HepG2 (cell line): ENCODE data around the gene RPS6KL1. TPM values are rescaled to one million over a fixed set of nuclear protein-coding genes. Genes with fewer than 3 reads are reported as not detected.

Experiments
- CHD4 ChIP-seq: fragments of 200-600 bp; sonication (generic); IDR thresholded peaks from 2 replicates; pipeline ENCODE4 v1.7.0; 2017; ENCODE audit warnings: mild to moderate bottlenecking, low read length, borderline replicate concordance
- GPN1 ChIP-seq: sonication (generic); formaldehyde crosslinking; IDR thresholded peaks from 2 replicates; pipeline ENCODE4 v1.5.1; 2020; ENCODE audit warnings: missing genetic modification reagents, borderline replicate concordance
- HDAC6 ChIP-seq: fragments of 200-600 bp; sonication (generic); IDR thresholded peaks from 2 replicates; pipeline ENCODE4 v1.7.0; 2017; ENCODE audit warnings: mild to moderate bottlenecking, antibody characterized with exemption, low read length, low read depth
- MAZ ChIP-seq, 2 experiments: sonication (generic) in 1 of 2; formaldehyde crosslinking in 1 of 2; IDR thresholded peaks; 2 replicates each; pipeline versions ENCODE4 v1.5.0 to v1.6.1; 2012 to 2020; ENCODE audit warnings: low read depth in 2 of 2, mild to moderate bottlenecking in 2 of 2, borderline replicate concordance in 1 of 2, improper control_type of control experiment in 1 of 2, low read length in 1 of 2, missing genetic modification reagents in 1 of 2, moderate library complexity in 1 of 2
- POLR2A ChIP-seq, 2 experiments: IDR thresholded peaks; 2 replicates each; pipeline ENCODE4 v1.6.1; 2011; ENCODE audit warnings: low read depth in 2 of 2, low read length in 2 of 2, mild to moderate bottlenecking in 1 of 2, moderate library complexity in 1 of 2; ENCODE audit not compliant: insufficient read depth in 1 of 2
- RFX1 ChIP-seq: fragments of 450-650 bp; IDR thresholded peaks from 2 replicates; pipeline ENCODE4 v1.6.1; 2017
- SNAPC5 ChIP-seq: sonication (generic); formaldehyde crosslinking; IDR thresholded peaks from 2 replicates; pipeline ENCODE4 v1.8.1; 2023; ENCODE audit warnings: mild to moderate bottlenecking, missing genetic modification reagents, borderline replicate concordance
- XRCC5 ChIP-seq: fragments of 200-400 bp; formaldehyde crosslinking; optimal IDR thresholded peaks from 2 replicates; pipeline ENCODE3; 2017; ENCODE audit warnings: mild to moderate bottlenecking, low read length
- ZBTB26 ChIP-seq: IDR thresholded peaks from 2 replicates; pipeline ENCODE4 v1.6.1; 2016; ENCODE audit warnings: missing compliant biosample characterization, missing genetic modification reagents, borderline replicate concordance
- ZBTB7B ChIP-seq: sonication (generic); formaldehyde crosslinking; IDR thresholded peaks from 2 replicates; pipeline ENCODE4 v1.4.0; 2020; ENCODE audit warnings: missing genetic modification reagents
- ZNF12 ChIP-seq: sonication (generic); formaldehyde crosslinking; IDR thresholded peaks from 2 replicates; pipeline ENCODE4 v1.5.0; 2020; ENCODE audit warnings: missing genetic modification reagents
- ZNF256 ChIP-seq: sonication (generic); formaldehyde crosslinking; conservative IDR thresholded peaks from 2 replicates; pipeline ENCODE4 v1.4.0; 2020; ENCODE audit warnings: missing genetic modification reagents
- ZNF264 ChIP-seq: sonication (generic); formaldehyde crosslinking; IDR thresholded peaks from 2 replicates; pipeline ENCODE4 v1.4.0; 2020; ENCODE audit warnings: missing genetic modification reagents
- ZNF317 ChIP-seq: sonication (generic); formaldehyde crosslinking; IDR thresholded peaks from 2 replicates; pipeline ENCODE4 v1.5.0; 2020; ENCODE audit warnings: mild to moderate bottlenecking, missing genetic modification reagents
- ZNF33A ChIP-seq: sonication (generic); formaldehyde crosslinking; IDR thresholded peaks from 2 replicates; pipeline ENCODE4 v1.5.1; 2020; ENCODE audit warnings: missing genetic modification reagents, mild to moderate bottlenecking, moderate library complexity, borderline replicate concordance
- ZNF720 ChIP-seq: sonication (generic); formaldehyde crosslinking; IDR thresholded peaks from 2 replicates; pipeline ENCODE4 v1.4.0; 2020; ENCODE audit warnings: missing genetic modification reagents
- polyA plus RNA-seq, 8 experiments: library from polyadenylated mRNA; depleted of rRNA in 3 of 8; stranded (reverse) in 7 of 8; unstranded in 1 of 8; fragments of >200 nt; fragmentation: Illumina TruSeq in 4 of 8; extraction: Trizol in 4 of 8; gene quantifications; 2 replicates each; pipeline versions ENCODE4 v1.2.1 to v1.2.3, GENCODE V29; 2011 to 2016; ENCODE audit warnings: low read depth in 4 of 8, missing spikeins in 1 of 8, mixed read lengths in 1 of 8; ENCODE audit not compliant: insufficient read depth in 1 of 8
- total RNA-seq, 5 experiments: library from RNA; depleted of rRNA; stranded (reverse); fragments of >200 nt; fragmentation: Illumina TruSeq; extraction: Trizol; gene quantifications; 2 replicates each; pipeline ENCODE4 v1.2.3, GENCODE V29; 2016; ENCODE audit warnings: low read depth in 1 of 5
- TF ChIP-seq, protein P1 (sequence below), 2 experiments: sonication (generic) in 1 of 2; formaldehyde crosslinking in 1 of 2; IDR thresholded peaks; 2 replicates each; pipeline versions ENCODE4 v1.5.1 to v1.6.1; 2011 to 2020; ENCODE audit warnings: borderline replicate concordance in 1 of 2, low read depth in 1 of 2, low read length in 1 of 2, mild to moderate bottlenecking in 1 of 2, missing genetic modification reagents in 1 of 2, moderate library complexity in 1 of 2
- TF ChIP-seq, protein P2 (sequence below): sonication (generic); formaldehyde crosslinking; IDR thresholded peaks from 2 replicates; pipeline ENCODE4 v1.5.0; 2020; ENCODE audit warnings: mild to moderate bottlenecking, missing genetic modification reagents
- TF ChIP-seq, protein P3 (sequence below): sonication (generic); formaldehyde crosslinking; IDR thresholded peaks from 2 replicates; pipeline ENCODE4 v1.4.0; 2020; ENCODE audit warnings: missing genetic modification reagents, borderline replicate concordance
- TF ChIP-seq, protein P4 (sequence below): sonication (generic); formaldehyde crosslinking; IDR thresholded peaks from 2 replicates; pipeline ENCODE4 v1.4.0; 2020; ENCODE audit warnings: mild to moderate bottlenecking, missing genetic modification reagents

Gene RPS6KL1
- total and polyA plus RNA-seq, 2 of the 13 experiments (the other 11 are each of a cell fraction or from before 2014, with no cell fraction given) = 6.5 to 11.5 TPM

GRCh38 chr14:74951443-74952179 is 28.6 kb upstream of the RPS6KL1 start (continued):
- TF ChIP-seq, protein P1, sequence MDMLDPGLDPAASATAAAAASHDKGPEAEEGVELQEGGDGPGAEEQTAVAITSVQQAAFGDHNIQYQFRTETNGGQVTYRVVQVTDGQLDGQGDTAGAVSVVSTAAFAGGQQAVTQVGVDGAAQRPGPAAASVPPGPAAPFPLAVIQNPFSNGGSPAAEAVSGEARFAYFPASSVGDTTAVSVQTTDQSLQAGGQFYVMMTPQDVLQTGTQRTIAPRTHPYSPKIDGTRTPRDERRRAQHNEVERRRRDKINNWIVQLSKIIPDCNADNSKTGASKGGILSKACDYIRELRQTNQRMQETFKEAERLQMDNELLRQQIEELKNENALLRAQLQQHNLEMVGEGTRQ (IDR thresholded peaks at IDR 0.05; ENCODE audit: low read depth, low read length) = no peak
- TF ChIP-seq, protein P1 (CRISPR knock-in tag; IDR thresholded peaks at IDR 0.05; ENCODE audit: borderline replicate concordance) = no peak
- no peak for TF ChIP-seq ZNF264 (CRISPR knock-in tag)
- no peak for TF ChIP-seq ZNF12 (CRISPR knock-in tag)
- TF ChIP-seq GPN1 = no peak
- no peak for TF ChIP-seq POLR2A (IDR thresholded peaks at IDR 0.05; ENCODE audit: insufficient read depth in 1 of 2, low read depth in 2 of 2, low read length in 2 of 2)
- no peak for TF ChIP-seq CHD4
- no peak for TF ChIP-seq ZNF256 (CRISPR knock-in tag)
- no peak; the same call in 1 of the 2 replicates for TF ChIP-seq ZNF317 (CRISPR knock-in tag)
- no peak for TF ChIP-seq MAZ (IDR thresholded peaks at IDR 0.05; ENCODE audit: borderline replicate concordance, low read depth, low read length)
- TF ChIP-seq MAZ (CRISPR knock-in tag; IDR thresholded peaks at IDR 0.05; ENCODE audit: low read depth) = no peak
- no peak for TF ChIP-seq SNAPC5 (CRISPR knock-in tag)
- TF ChIP-seq ZNF33A (CRISPR knock-in tag) = no peak
- TF ChIP-seq, protein P2, sequence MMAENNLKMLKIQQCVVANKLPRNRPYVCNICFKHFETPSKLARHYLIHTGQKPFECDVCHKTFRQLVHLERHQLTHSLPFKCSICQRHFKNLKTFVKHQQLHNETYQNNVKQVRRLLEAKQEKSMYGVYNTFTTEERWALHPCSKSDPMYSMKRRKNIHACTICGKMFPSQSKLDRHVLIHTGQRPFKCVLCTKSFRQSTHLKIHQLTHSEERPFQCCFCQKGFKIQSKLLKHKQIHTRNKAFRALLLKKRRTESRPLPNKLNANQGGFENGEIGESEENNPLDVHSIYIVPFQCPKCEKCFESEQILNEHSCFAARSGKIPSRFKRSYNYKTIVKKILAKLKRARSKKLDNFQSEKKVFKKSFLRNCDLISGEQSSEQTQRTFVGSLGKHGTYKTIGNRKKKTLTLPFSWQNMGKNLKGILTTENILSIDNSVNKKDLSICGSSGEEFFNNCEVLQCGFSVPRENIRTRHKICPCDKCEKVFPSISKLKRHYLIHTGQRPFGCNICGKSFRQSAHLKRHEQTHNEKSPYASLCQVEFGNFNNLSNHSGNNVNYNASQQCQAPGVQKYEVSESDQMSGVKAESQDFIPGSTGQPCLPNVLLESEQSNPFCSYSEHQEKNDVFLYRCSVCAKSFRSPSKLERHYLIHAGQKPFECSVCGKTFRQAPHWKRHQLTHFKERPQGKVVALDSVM (CRISPR knock-in tag) = no peak
- TF ChIP-seq HDAC6 = no peak
- TF ChIP-seq RFX1 = no peak
- TF ChIP-seq ZBTB26 (CRISPR knock-in tag) = no peak
- TF ChIP-seq, protein P3, sequence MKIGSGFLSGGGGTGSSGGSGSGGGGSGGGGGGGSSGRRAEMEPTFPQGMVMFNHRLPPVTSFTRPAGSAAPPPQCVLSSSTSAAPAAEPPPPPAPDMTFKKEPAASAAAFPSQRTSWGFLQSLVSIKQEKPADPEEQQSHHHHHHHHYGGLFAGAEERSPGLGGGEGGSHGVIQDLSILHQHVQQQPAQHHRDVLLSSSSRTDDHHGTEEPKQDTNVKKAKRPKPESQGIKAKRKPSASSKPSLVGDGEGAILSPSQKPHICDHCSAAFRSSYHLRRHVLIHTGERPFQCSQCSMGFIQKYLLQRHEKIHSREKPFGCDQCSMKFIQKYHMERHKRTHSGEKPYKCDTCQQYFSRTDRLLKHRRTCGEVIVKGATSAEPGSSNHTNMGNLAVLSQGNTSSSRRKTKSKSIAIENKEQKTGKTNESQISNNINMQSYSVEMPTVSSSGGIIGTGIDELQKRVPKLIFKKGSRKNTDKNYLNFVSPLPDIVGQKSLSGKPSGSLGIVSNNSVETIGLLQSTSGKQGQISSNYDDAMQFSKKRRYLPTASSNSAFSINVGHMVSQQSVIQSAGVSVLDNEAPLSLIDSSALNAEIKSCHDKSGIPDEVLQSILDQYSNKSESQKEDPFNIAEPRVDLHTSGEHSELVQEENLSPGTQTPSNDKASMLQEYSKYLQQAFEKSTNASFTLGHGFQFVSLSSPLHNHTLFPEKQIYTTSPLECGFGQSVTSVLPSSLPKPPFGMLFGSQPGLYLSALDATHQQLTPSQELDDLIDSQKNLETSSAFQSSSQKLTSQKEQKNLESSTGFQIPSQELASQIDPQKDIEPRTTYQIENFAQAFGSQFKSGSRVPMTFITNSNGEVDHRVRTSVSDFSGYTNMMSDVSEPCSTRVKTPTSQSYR (CRISPR knock-in tag) = peak; percentile 42; the same call in 1 of the 2 replicates
- no peak for TF ChIP-seq ZNF720 (CRISPR knock-in tag)
- TF ChIP-seq, protein P4, sequence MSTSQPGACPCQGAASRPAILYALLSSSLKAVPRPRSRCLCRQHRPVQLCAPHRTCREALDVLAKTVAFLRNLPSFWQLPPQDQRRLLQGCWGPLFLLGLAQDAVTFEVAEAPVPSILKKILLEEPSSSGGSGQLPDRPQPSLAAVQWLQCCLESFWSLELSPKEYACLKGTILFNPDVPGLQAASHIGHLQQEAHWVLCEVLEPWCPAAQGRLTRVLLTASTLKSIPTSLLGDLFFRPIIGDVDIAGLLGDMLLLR (CRISPR knock-in tag) = no peak
- TF ChIP-seq XRCC5 = no peak
- TF ChIP-seq ZBTB7B = peak; percentile 85
